Large intestine (tissue), 3 donors: ENCODE measurements around the gene ARMC2. TPM values are rescaled to one million over a fixed set of nuclear protein-coding genes. Genes with fewer than 3 reads are reported as not detected.
"Not testable (repeated sequence)": the region's sequence is repeated elsewhere in the genome, so short reads cannot be mapped to it uniquely, and the experiment has no call there.

ENCODE experiments used
- DNase-seq, 2 donors: peaks; one replicate each; pipeline versions ENCODE4 v3.0.0 to v3.0.0-alpha.2; 2013
- H3K27ac ChIP-seq: one replicate; pipeline ENCODE4 v1.5.1; 2013; ENCODE audit warnings: low read length
- H3K27me3 ChIP-seq: 2 replicates; pipeline ENCODE4 v1.6.1; 2013; ENCODE audit warnings: low read length; ENCODE audit not compliant: control insufficient read depth, insufficient read depth
- H3K36me3 ChIP-seq: 2 replicates; pipeline ENCODE4 v1.6.1; 2013; ENCODE audit warnings: low read length; ENCODE audit not compliant: control insufficient read depth, insufficient read depth
- H3K4me1 ChIP-seq: one replicate; pipeline ENCODE4 v1.6.1; 2013; ENCODE audit warnings: low read length; ENCODE audit not compliant: control insufficient read depth, insufficient read depth
- H3K4me3 ChIP-seq: one replicate; pipeline ENCODE4 v1.5.1; 2013; ENCODE audit warnings: low read length
- H3K9me3 ChIP-seq: one replicate; pipeline ENCODE4 v1.6.1; 2013; ENCODE audit warnings: mild to moderate bottlenecking, low read depth, low read length, moderate library complexity; ENCODE audit not compliant: control insufficient read depth
- WGBS: methylation state at CpG from one replicate; pipeline ENCODE4 v1.1.5; 2013; ENCODE audit warnings: low lambda C conversion rate; ENCODE audit not compliant: insufficient coverage; 5-methylcytosine and 5-hydroxymethylcytosine counted together
- polyA plus RNA-seq: library from polyadenylated mRNA; unstranded; fragments of 120-200 nt; gene quantifications from one replicate; pipeline ENCODE4 v1.2.1, GENCODE V29; 2013

Gene ARMC2
- polyA plus RNA-seq, 1 donor, result 4.7 TPM

DNA sequence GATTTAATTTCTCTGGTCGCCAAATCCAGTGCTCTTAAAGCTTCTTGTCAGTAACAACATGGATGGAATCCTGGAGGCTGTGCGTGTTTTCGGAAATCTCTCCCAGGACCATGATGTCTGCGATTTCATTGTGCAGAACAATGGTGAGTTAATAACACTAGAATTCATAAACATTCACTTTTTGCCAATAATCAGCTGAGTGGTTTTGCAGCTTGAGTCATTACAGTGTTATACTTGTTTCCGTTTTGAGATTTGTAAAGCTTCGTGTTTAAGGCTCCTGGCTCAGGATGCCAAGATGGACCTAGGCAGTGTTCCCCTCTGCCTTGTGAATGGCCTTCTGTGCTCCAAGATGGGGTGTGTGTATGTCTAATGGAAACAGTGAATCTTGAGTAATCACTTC lies 113.8 kb downstream of the ARMC2 start:
- no peak overlapping the region for H3K4me3 ChIP-seq
- WGBS, result no CpG with 5 or more reads among the region's 6 CpGs
- H3K9me3 ChIP-seq, result no peaks in the 10 kb centered on the region
- H3K36me3 ChIP-seq, result no peaks in the 10 kb centered on the region
- no peaks in the 10 kb centered on the region for H3K27me3 ChIP-seq
- H3K27ac ChIP-seq, result no peak overlapping the region
- H3K4me1 ChIP-seq, result peaks cover 5% of the 10 kb centered on the region
- no peak for DNase-seq

DNA sequence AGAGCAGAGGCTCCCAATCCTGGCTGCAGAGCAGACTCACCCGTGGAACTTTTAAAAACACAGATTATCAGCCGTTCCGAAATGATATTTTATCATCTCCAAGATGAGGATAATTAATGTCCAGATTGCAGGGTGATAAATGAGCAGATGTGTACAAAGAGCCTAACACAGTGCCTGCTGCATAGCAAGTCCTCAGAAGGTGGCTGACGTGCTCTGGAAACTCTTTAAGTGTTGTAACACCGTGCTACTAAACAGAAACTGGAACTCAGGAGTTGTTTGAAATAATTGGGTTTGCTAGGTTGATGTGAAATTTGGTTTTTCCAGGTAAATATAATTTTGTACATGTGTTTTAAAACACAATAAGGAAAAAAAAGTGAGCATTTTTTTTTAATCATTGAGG lies 118.0 kb downstream of the ARMC2 start:
- no peak overlapping the region for H3K4me3 ChIP-seq
- H3K27ac ChIP-seq, result peak overlapping the region; percentile 33
- H3K27me3 ChIP-seq, result no peaks in the 10 kb centered on the region
- DNase-seq, result no peak
- H3K36me3 ChIP-seq, result no peaks in the 10 kb centered on the region
- no peaks in the 10 kb centered on the region for H3K9me3 ChIP-seq
- peaks cover 13% of the 10 kb centered on the region for H3K4me1 ChIP-seq
- WGBS, result 84% methylated on average over 4 of the region's 5 CpGs

DNA sequence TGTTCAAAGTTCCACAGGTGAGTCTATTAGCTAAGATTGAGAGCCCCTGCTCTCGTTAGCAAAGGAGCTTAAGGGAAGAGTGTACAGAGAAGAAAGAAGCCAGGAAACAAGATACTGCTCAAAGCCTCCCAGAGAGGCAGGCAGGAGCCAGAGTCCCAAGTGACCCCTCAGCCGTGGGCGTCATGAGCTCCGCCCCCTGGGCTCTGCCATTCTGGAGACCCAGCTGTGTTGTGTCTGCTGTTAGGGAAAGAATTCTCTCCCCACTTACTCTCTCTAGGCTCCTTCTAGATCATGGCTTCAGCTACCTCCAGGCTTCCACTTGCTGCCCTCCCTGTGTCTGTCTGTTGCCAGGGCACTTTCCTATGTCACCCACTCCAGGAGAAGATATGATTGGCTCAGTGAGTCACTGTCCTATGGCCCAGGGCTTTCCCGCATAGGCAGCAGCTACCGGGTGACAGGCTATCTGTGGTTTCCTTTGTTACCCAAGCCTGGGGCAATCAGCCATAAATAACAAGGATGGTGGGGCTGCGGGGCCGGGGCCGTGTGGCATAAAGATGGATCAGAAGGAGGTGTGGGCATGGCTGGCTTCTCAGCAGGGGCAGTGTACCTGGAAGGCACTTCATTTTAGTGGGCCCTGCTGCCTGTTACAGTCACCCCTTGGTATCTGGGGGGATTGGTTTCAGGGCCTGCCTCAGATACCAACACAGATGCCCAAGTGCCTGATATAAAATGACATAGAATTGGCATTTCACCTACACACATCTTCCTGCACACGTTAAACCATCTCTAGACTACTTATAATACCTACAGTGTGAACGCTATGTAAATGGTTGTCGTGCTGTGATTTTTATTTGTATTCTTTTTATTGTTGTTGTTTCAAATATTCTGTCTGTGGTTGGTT lies 118.9 kb downstream of the ARMC2 start:
- DNase-seq, result peak; percentile 66 to 82
- Histone ChIP-seq H3K4me1 (peaks cover 18% of the 10 kb centered on the region), H3K27ac (peak overlapping the region; percentile 33), H3K4me3 (no peak overlapping the region), H3K27me3 (no peaks in the 10 kb centered on the region), H3K36me3 (no peaks in the 10 kb centered on the region), H3K9me3 (no peaks in the 10 kb centered on the region)
- 100% methylated on average over 2 of the region's 12 CpGs for WGBS

DNA sequence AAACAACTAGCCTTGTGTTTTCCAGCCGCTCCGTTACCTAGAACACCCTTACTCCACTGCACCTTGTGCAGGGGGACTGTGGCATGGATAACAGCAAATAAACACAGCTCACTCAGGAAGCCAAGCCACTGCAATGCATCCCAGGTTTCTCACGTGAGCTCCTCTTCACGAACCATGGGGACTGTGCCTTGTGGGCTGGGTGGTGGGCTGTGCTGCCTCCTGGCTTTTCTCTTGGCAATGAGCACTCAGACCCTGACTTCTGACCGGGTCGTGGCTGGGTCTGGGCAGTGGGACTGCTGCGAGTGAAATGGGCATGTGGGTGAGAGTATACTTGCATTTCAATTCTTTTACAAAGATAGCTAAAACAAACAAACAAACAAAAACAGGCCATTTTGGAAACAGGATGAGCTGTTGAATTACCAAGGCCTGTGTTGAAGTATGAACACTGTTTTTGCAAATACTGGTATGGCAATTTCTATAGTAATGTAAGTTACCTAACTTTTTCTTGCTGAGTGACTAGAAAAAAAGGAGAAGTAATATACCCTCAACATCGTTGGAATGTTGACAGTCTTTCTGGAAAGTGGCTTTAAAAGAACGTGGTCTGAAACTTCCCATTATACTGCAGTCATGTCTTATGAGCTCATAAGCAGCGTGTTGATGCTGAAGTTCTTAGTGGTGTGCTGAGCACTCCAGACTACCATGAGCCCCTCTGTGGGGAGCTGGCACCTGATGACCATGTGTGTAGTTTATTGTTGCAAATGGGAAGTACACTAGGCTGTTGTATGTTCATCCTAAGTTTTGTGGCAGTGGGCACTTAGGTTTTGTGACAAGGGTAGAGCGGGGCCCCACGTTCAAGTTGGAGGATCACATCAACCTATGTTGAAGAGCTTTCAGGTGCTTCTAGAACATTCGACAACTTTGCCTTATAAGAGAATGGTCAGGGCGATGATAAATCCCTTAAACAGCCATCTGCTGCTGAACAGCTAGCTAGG lies 120.4 kb downstream of the ARMC2 start:
- no peak overlapping the region for H3K4me3 ChIP-seq
- H3K27me3 ChIP-seq, result no peaks in the 10 kb centered on the region
- peaks cover 19% of the 10 kb centered on the region for H3K4me1 ChIP-seq
- DNase-seq, result no peak
- no peaks in the 10 kb centered on the region for H3K36me3 ChIP-seq
- H3K9me3 ChIP-seq, result no peaks in the 10 kb centered on the region
- no CpG with 5 or more reads among the region's 14 CpGs for WGBS
- no peak overlapping the region for H3K27ac ChIP-seq

DNA sequence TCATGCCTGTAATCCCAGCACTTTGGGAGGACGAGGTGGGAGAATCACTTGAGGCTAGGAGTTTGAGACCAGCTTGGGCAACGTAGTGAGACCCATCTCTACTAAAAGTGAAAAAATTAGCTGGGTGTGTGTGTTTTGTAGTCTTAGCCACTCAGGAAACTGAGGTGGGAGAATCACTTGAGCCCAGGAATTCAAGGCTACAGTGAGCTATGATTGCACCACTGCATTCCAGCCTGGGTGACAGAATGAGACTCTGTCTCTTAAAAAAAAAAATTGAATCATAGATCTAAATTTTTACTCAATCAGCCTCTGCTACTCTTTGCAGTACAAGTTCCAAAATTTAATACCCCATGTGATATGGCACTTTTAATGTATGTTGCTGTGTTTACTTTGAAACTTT lies 121.6 kb downstream of the ARMC2 start:
- no peaks in the 10 kb centered on the region for H3K27me3 ChIP-seq
- no peak overlapping the region for H3K27ac ChIP-seq
- no peaks in the 10 kb centered on the region for H3K9me3 ChIP-seq
- WGBS, result no CpG with 5 or more reads among the region's 2 CpGs
- no peaks in the 10 kb centered on the region for H3K36me3 ChIP-seq
- H3K4me1 ChIP-seq, result peaks cover 19% of the 10 kb centered on the region
- DNase-seq, result no peak
- no peak overlapping the region for H3K4me3 ChIP-seq

DNA sequence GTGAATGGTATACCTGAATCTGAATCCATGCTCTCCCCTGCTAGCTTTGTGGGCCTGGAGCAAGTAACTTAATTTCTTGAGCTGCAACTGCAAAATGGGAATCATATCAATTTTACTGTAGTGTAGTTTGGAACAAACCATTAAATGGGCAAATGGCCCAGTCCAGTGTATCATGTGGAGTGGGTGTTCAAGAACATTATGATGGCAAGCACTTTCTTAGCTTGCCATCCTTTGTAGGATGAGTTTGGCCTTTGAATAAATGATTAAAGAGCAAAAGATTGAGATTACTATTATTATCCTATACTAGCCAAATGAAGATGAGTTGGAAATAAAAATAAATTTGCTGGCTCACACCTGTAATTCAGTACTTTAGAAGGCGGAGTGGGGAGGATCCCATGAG lies 126.0 kb downstream of the ARMC2 start:
- Histone ChIP-seq H3K9me3 (no peaks in the 10 kb centered on the region), H3K27me3 (no peaks in the 10 kb centered on the region), H3K36me3 (no peaks in the 10 kb centered on the region), H3K4me1 (peaks cover 6% of the 10 kb centered on the region), H3K27ac (no peak overlapping the region), H3K4me3 (no peak overlapping the region)
- no peak for DNase-seq
- WGBS, result 100% methylated on average over 1 of the region's 1 CpG

DNA sequence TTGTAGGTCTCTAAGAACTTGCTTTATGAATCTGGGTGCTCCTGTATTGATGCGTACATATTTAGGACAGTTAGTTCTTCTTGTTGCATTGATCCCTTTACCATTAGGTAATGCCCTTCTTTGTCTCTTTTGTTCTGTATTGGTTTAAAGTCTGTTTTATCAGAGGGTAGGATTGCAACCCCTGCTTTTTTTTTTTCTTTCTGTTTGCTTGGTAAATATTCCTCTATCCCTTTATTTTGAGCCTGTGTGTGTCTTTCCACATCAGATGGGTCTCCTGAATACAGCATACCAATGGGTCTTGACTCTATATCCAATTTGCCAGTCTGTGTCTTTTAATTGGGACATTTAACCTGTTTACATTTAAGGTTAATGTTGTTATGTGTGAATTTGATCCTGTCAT lies 130.4 kb downstream of the ARMC2 start:
- not testable (repeated sequence) for H3K27ac ChIP-seq, H3K4me3 ChIP-seq, H3K36me3 ChIP-seq, DNase-seq, H3K4me1 ChIP-seq, H3K27me3 ChIP-seq, H3K9me3 ChIP-seq
- 100% methylated on average over 1 of the region's 1 CpG for WGBS

DNA sequence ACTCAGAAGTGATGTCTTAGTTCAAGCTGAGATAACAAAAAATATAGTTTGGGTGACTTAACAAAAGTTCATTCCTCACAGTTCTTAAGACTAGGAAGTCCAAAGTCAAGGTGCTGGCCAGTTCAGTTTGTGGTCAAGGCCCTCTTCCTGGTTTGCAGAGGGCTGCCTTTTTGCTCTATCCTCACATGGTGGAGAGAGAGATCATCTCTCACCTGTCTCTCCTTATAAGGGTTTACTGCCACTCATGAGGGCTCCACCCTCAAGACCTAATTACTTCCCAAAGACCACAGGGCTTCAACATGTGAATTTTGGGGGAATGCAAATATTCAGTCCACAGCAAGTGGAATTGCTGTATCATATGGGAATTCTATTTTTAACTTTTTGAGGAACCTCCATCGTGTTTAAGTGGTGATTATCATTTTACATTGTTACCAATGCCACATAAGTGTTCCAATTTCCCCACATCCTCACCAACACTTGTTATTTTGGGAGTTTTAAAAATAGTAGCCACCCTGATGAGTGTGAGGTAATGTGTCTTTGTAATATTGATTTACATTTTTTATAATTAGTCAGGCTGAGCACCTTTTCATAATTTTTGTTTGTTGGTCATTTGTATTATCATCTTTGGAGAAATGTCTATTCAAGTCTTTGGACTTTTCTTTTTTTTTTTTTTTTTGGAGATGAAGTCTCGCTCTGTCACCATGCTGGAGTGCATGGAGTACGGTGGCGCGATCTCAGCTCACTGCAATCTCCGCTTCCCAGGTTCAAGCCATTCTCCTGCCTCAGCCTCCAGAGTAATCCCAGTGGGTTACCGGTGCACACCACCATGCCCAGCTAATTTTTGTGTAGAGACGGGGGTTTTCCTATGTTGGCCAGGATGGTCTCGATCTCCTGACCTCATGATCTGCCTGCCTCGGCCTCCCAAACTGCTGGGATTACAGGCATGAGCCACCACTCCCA lies 134.2 kb downstream of the ARMC2 start:
- no peak for DNase-seq
- no peaks in the 10 kb centered on the region for H3K27me3 ChIP-seq
- H3K36me3 ChIP-seq, result peaks cover 6% of the 10 kb centered on the region
- no peaks in the 10 kb centered on the region for H3K9me3 ChIP-seq
- H3K4me3 ChIP-seq, result no peak overlapping the region
- no peaks in the 10 kb centered on the region for H3K4me1 ChIP-seq
- WGBS, result 100% methylated on average over 3 of the region's 10 CpGs
- H3K27ac ChIP-seq, result no peak overlapping the region

DNA sequence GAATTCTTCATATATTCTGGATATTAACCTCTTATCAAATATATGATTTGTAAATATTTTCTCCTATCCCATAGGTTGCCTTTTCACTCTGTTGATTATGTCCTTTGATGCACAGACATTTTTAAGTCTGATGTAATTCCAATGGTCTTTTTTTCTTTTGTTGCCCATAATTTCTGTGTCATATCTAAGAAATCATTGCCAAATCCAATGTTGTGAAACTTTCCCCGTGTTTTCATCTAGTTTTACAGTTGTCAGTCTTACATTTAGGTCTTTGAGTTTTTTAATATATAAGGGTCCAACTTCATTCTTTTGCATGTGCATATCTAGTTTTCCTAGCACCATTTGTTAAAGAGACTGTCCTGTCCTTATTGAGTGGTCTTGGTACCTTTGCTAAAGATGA lies 134.9 kb downstream of the ARMC2 start:
- H3K9me3 ChIP-seq, result no peaks in the 10 kb centered on the region
- DNase-seq, result no peak
- H3K27ac ChIP-seq, result no peak overlapping the region
- no peaks in the 10 kb centered on the region for H3K4me1 ChIP-seq
- no peak overlapping the region for H3K4me3 ChIP-seq
- peaks cover 7% of the 10 kb centered on the region for H3K36me3 ChIP-seq
- no peaks in the 10 kb centered on the region for H3K27me3 ChIP-seq
- WGBS, result 100% methylated on average over 1 of the region's 1 CpG

DNA sequence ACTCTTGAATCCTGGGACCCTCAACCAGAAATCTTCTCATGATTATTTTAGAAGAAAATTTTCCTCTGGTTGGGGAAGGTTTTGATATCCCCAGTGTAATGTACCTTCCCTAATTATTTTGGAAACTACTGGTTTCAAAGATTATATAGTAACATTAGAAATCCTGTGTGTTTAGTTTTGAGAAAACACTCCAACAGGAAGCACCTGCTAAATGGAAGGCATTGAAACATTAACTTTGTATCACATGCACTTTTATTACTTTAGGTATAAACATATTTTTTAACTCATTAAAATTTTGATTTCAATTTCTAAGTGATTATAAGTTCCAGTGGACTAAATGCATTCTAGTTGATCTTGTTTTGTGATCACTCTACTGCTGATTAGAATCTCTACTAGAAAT lies 137.1 kb downstream of the ARMC2 start:
- no peak overlapping the region for H3K4me3 ChIP-seq
- H3K27ac ChIP-seq, result no peak overlapping the region
- peaks cover 23% of the 10 kb centered on the region for H3K36me3 ChIP-seq
- H3K9me3 ChIP-seq, result no peaks in the 10 kb centered on the region
- peaks cover 8% of the 10 kb centered on the region for H3K4me1 ChIP-seq
- no peaks in the 10 kb centered on the region for H3K27me3 ChIP-seq
- peak in 1 of 2 donors; percentile 20 for DNase-seq
